GM23338 (cell line): Measurements from ENCODE around the gene PCDHGA1. TPM values are rescaled to one million over a fixed set of nuclear protein-coding genes. Genes with fewer than 3 reads are reported as not detected.

ENCODE experiments used
- ATAC-seq: fragments of 200-7000 bp; cut with Tn5 transposase; 3 replicates; pipeline ENCODE4 v1.9.1; 2020
- DNase-seq: peaks from one replicate; pipeline ENCODE4 v3.0.0-alpha.2; 2015; ENCODE audit warnings: low spot score
- H2AFZ ChIP-seq: fragments of 200-600 bp; sonication (generic); 2 replicates; pipeline ENCODE4 v1.8.0; 2016; ENCODE audit warnings: antibody characterized with exemption, mild to moderate bottlenecking, moderate library complexity
- H3F3A ChIP-seq: fragments of 200-600 bp; sonication (generic); replicated peaks from 2 replicates; pipeline ENCODE4 v1.8.0; 2017; ENCODE audit warnings: antibody characterized with exemption, mixed run types, low read depth
- H3K27ac ChIP-seq: fragments of 200-600 bp; sonication (generic); 2 replicates; pipeline ENCODE4 v1.6.1; 2016; ENCODE audit warnings: low read depth
- H3K27me3 ChIP-seq: fragments of 200-600 bp; sonication (generic); 2 replicates; pipeline ENCODE4 v1.8.0; 2016; ENCODE audit warnings: mild to moderate bottlenecking, mixed run types, moderate library complexity; ENCODE audit not compliant: insufficient read depth
- H3K36me3 ChIP-seq: fragments of 200-600 bp; sonication (generic); 2 replicates; pipeline ENCODE4 v1.8.0; 2016; ENCODE audit warnings: mild to moderate bottlenecking; ENCODE audit not compliant: insufficient read depth
- H3K4me1 ChIP-seq: fragments of 200-600 bp; sonication (generic); 2 replicates; pipeline ENCODE4 v1.8.0; 2016; ENCODE audit warnings: mild to moderate bottlenecking, moderate library complexity; ENCODE audit not compliant: insufficient read depth
- H3K4me2 ChIP-seq: fragments of 200-600 bp; sonication (generic); 2 replicates; pipeline ENCODE4 v1.7.1; 2017; ENCODE audit warnings: mixed run types
- H3K4me3 ChIP-seq: fragments of 200-600 bp; sonication (generic); 2 replicates; pipeline ENCODE4 v1.6.1; 2016; ENCODE audit warnings: mixed run types
- H3K79me2 ChIP-seq: fragments of 200-600 bp; sonication (generic); replicated peaks from 2 replicates; pipeline ENCODE4 v1.8.0; 2017; ENCODE audit warnings: mild to moderate bottlenecking; ENCODE audit not compliant: insufficient read depth
- H3K9me2 ChIP-seq: fragments of 200-600 bp; sonication (generic); 2 replicates; pipeline ENCODE4 v1.8.0; 2017; ENCODE audit not compliant: insufficient read depth
- H4K20me1 ChIP-seq: fragments of 200-600 bp; sonication (generic); replicated peaks from 2 replicates; pipeline ENCODE4 v1.8.0; 2017; ENCODE audit warnings: mild to moderate bottlenecking; ENCODE audit not compliant: insufficient read depth
- H3K27ac Mint-ChIP-seq: 2 replicates; pipeline ENCODE4 v1.8.0; 2020; ENCODE audit warnings: inconsistent platforms, mild to moderate bottlenecking, moderate library complexity, mixed read lengths
- H3K27me3 Mint-ChIP-seq: 3 replicates; pipeline ENCODE4 v1.8.0; 2022; ENCODE audit warnings: low read depth, mild to moderate bottlenecking, moderate library complexity, mixed read lengths, inconsistent platforms; ENCODE audit not compliant: insufficient read depth, poor library complexity
- H3K36me3 Mint-ChIP-seq: 3 replicates; pipeline ENCODE4 v1.8.0; 2021; ENCODE audit warnings: low read depth, mild to moderate bottlenecking, inconsistent platforms, moderate library complexity, mixed read lengths
- H3K4me1 Mint-ChIP-seq: 3 replicates; pipeline ENCODE4 v1.8.0; 2020; ENCODE audit warnings: mild to moderate bottlenecking, inconsistent platforms, mixed read lengths
- H3K4me3 Mint-ChIP-seq: 3 replicates; pipeline ENCODE4 v1.8.0; 2021; ENCODE audit warnings: moderate library complexity, mild to moderate bottlenecking, inconsistent platforms, mixed read lengths
- H3K9me3 Mint-ChIP-seq: 3 replicates; pipeline ENCODE4 v1.8.0; 2020; ENCODE audit warnings: moderate library complexity, mild to moderate bottlenecking, inconsistent platforms, mixed read lengths
- ETS1 ChIP-seq: IDR thresholded peaks from 2 replicates; pipeline ENCODE4 v1.6.1; 2016; ENCODE audit warnings: antibody characterized with exemption
- EZH2 ChIP-seq: fragments of 200-600 bp; sonication (generic); IDR thresholded peaks from one replicate; pipeline ENCODE4 v1.8.0; 2017; ENCODE audit warnings: antibody characterized with exemption, mild to moderate bottlenecking, low read depth; ENCODE audit not compliant: unreplicated experiment
- POLR2AphosphoS5 ChIP-seq: IDR thresholded peaks from 2 replicates; pipeline ENCODE4 v1.6.1; 2016; ENCODE audit warnings: antibody characterized with exemption, low read depth
- REST ChIP-seq: IDR thresholded peaks from one replicate; pipeline ENCODE4 v1.6.1; 2018; ENCODE audit warnings: antibody characterized with exemption; ENCODE audit not compliant: unreplicated experiment
- ZNF114 ChIP-seq: fragments of 250-450 bp; sonication (Bioruptor Pico); IDR thresholded peaks from 2 replicates; pipeline ENCODE4 v1.5.0; 2020; ENCODE audit warnings: mild to moderate bottlenecking, moderate library complexity
- ZNF331 ChIP-seq: fragments of 250-450 bp; sonication (Bioruptor Pico); IDR thresholded peaks from 2 replicates; pipeline ENCODE4 v1.5.0; 2020; ENCODE audit warnings: low read depth, mild to moderate bottlenecking, moderate library complexity
- polyA plus RNA-seq: library from polyadenylated mRNA; unstranded; fragments of >200 nt; fragmentation: Nextera tagmentation; extraction: Ambion mirVana; gene quantifications from 2 replicates; pipeline ENCODE4 v1.2.1, GENCODE V29; 2016
- total RNA-seq: library from RNA; depleted of rRNA; stranded (reverse); fragments of >200 nt; shearing (Covaris generic); gene quantifications from 2 replicates; pipeline ENCODE4 v1.2.3, GENCODE V29; 2014
- TF ChIP-seq, protein P1 (sequence below): fragments of 250-450 bp; sonication (Bioruptor Pico); IDR thresholded peaks from 2 replicates; pipeline ENCODE4 v1.5.0; 2020; ENCODE audit warnings: mild to moderate bottlenecking, moderate library complexity
- TF ChIP-seq, protein P2 (sequence below), 2 experiments: fragments of 200-600 bp in 1 of 2; sonication (generic) in 1 of 2; conservative IDR thresholded peaks; 2 replicates each; pipeline versions ENCODE4 v1.5.1 to v1.6.1; 2016 to 2017; ENCODE audit warnings: antibody characterized with exemption in 2 of 2, low read depth in 2 of 2, mild to moderate bottlenecking in 2 of 2, moderate library complexity in 1 of 2

PCDHGA1 gene
- total and polyA plus RNA-seq, 2 experiments from 2014 or later = 0.39 to 1.7 TPM

- TF ChIP-seq, protein P1, sequence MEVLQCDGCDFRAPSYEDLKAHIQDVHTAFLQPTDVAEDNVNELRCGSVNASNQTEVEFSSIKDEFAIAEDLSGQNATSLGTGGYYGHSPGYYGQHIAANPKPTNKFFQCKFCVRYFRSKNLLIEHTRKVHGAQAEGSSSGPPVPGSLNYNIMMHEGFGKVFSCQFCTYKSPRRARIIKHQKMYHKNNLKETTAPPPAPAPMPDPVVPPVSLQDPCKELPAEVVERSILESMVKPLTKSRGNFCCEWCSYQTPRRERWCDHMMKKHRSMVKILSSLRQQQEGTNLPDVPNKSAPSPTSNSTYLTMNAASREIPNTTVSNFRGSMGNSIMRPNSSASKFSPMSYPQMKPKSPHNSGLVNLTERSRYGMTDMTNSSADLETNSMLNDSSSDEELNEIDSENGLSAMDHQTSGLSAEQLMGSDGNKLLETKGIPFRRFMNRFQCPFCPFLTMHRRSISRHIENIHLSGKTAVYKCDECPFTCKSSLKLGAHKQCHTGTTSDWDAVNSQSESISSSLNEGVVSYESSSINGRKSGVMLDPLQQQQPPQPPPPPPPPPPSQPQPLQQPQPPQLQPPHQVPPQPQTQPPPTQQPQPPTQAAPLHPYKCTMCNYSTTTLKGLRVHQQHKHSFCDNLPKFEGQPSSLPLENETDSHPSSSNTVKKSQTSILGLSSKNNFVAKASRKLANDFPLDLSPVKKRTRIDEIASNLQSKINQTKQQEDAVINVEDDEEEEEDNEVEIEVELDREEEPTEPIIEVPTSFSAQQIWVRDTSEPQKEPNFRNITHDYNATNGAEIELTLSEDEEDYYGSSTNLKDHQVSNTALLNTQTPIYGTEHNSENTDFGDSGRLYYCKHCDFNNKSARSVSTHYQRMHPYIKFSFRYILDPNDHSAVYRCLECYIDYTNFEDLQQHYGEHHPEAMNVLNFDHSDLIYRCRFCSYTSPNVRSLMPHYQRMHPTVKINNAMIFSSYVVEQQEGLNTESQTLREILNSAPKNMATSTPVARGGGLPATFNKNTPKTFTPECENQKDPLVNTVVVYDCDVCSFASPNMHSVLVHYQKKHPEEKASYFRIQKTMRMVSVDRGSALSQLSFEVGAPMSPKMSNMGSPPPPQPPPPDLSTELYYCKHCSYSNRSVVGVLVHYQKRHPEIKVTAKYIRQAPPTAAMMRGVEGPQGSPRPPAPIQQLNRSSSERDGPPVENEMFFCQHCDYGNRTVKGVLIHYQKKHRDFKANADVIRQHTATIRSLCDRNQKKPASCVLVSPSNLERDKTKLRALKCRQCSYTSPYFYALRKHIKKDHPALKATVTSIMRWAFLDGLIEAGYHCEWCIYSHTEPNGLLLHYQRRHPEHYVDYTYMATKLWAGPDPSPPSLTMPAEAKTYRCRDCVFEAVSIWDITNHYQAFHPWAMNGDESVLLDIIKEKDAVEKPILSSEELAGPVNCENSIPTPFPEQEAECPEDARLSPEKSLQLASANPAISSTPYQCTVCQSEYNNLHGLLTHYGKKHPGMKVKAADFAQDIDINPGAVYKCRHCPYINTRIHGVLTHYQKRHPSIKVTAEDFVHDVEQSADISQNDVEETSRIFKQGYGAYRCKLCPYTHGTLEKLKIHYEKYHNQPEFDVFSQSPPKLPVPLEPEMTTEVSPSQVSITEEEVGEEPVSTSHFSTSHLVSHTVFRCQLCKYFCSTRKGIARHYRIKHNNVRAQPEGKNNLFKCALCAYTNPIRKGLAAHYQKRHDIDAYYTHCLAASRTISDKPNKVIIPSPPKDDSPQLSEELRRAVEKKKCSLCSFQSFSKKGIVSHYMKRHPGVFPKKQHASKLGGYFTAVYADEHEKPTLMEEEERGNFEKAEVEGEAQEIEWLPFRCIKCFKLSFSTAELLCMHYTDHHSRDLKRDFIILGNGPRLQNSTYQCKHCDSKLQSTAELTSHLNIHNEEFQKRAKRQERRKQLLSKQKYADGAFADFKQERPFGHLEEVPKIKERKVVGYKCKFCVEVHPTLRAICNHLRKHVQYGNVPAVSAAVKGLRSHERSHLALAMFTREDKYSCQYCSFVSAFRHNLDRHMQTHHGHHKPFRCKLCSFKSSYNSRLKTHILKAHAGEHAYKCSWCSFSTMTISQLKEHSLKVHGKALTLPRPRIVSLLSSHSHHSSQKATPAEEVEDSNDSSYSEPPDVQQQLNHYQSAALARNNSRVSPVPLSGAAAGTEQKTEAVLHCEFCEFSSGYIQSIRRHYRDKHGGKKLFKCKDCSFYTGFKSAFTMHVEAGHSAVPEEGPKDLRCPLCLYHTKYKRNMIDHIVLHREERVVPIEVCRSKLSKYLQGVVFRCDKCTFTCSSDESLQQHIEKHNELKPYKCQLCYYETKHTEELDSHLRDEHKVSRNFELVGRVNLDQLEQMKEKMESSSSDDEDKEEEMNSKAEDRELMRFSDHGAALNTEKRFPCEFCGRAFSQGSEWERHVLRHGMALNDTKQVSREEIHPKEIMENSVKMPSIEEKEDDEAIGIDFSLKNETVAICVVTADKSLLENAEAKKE (CRISPR knock-in tag) = no peak
- no peak for TF ChIP-seq POLR2AphosphoS5
Measured at GRCh38 chr5:141298376-141298775, 31.9 kb upstream of the PCDHGA1 start (continued).

DNA sequence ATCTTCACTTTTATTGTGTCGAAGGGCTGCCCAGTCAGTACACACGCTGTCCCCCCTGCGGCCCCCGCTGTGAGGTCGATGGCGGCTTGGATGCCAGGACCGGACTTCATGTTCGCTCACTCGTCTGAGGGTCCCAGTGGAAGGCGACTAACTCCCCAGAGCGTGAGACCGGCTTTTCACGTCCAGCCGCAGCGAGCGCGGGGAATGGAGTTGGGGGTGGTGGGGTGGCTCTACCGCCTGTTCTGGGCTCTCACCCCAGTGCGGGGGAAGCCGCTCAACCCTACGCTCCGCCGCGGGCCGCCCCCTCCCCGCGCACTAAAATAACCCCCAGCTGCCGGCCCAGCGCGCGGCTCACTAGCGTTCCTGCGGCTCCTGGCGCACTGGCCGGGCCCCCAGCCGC, 26.6 kb upstream of the PCDHGA1 start, which contains the start of gene SLC25A2:
Gene SLC25A2, minus strand, starts transcription at position 294 of the 400 bp plus-strand sequence. Its CDS starts 184 bp downstream, at position 110.
- no peaks in the 10 kb centered on the region for H3K4me1 ChIP-seq
- no peaks in the 10 kb centered on the region for H3K36me3 ChIP-seq
- DNase-seq = no peak
- no peaks in the 10 kb centered on the region for H3K79me2 ChIP-seq
- Mint-ChIP-seq H3K27me3 (peaks cover 3% of the 10 kb centered on the region), H3K4me1 (no peaks in the 10 kb centered on the region), H3K9me3 (peaks cover 35% of the 10 kb centered on the region), H3K4me3 (no peak within 1 kb of the TSS), H3K27ac (no peak within 1 kb of the TSS), H3K36me3 (peaks cover 11% of the 10 kb centered on the region; the same call in 1 of the 3 replicates)
- no peaks in the 10 kb centered on the region for H3K9me2 ChIP-seq
- H3K4me2 ChIP-seq = no peak within 1 kb of the TSS
- no peak within 1 kb of the TSS for H3K4me3 ChIP-seq
- no peaks in the 10 kb centered on the region for H3F3A ChIP-seq
- H3K27me3 ChIP-seq = no peaks in the 10 kb centered on the region
- H3K27ac ChIP-seq = no peak within 1 kb of the TSS
- no peak within 1 kb of the TSS for H2AFZ ChIP-seq
- no peak for ATAC-seq
- 0 out of 2 replicates have a peak, but pooled peaks cover 6% of the 10 kb centered on the region for H4K20me1 ChIP-seq
- TF ChIP-seq REST = no peak
- no peak for TF ChIP-seq EZH2
- no peak for TF ChIP-seq ZNF331 (CRISPR knock-in tag)
- TF ChIP-seq ETS1 = no peak
- no peak for TF ChIP-seq ZNF114 (CRISPR knock-in tag)
- TF ChIP-seq, protein P2, sequence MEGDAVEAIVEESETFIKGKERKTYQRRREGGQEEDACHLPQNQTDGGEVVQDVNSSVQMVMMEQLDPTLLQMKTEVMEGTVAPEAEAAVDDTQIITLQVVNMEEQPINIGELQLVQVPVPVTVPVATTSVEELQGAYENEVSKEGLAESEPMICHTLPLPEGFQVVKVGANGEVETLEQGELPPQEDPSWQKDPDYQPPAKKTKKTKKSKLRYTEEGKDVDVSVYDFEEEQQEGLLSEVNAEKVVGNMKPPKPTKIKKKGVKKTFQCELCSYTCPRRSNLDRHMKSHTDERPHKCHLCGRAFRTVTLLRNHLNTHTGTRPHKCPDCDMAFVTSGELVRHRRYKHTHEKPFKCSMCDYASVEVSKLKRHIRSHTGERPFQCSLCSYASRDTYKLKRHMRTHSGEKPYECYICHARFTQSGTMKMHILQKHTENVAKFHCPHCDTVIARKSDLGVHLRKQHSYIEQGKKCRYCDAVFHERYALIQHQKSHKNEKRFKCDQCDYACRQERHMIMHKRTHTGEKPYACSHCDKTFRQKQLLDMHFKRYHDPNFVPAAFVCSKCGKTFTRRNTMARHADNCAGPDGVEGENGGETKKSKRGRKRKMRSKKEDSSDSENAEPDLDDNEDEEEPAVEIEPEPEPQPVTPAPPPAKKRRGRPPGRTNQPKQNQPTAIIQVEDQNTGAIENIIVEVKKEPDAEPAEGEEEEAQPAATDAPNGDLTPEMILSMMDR (conservative IDR thresholded peaks at IDR 0.05; ENCODE audit: low read depth in 2 of 2) = no peak
